ENCODE results near the gene CACNA1C.

GRCh38 chr12:2114071-2114470, 61.3 kb downstream of the CACNA1C start:
- TF ChIP-seq CTCF (conservative IDR thresholded peaks at IDR 0.05 in 1 of 2, IDR thresholded peaks at IDR 0.05 in 1 of 2; ENCODE audit: extremely low read depth in 1 of 2, insufficient read depth in 1 of 2, low read depth in 1 of 2, low read length in 2 of 2) (no peak), EZH2 (IDR thresholded peaks at IDR 0.05; ENCODE audit: borderline replicate concordance, low read length) (no peak)
